DOHH2 (cell line): ENCODE data around the gene CCDC83.

Experiments used
- EZH2phosphoT487 ChIP-seq: fragments of 200-600 bp; sonication (generic); IDR thresholded peaks from 2 replicates; pipeline ENCODE4 v1.6.1; 2017; ENCODE audit warnings: borderline replicate concordance, mild to moderate bottlenecking, antibody characterized with exemption, low read length, moderate library complexity, mixed read lengths
- TF ChIP-seq, protein P1 (sequence below): fragments of 200-600 bp; sonication (generic); IDR thresholded peaks from one replicate; pipeline ENCODE4 v1.5.1; 2014; ENCODE audit warnings: antibody characterized with exemption, mild to moderate bottlenecking, low read depth, low read length; ENCODE audit not compliant: poor library complexity, severe bottlenecking

DNA sequence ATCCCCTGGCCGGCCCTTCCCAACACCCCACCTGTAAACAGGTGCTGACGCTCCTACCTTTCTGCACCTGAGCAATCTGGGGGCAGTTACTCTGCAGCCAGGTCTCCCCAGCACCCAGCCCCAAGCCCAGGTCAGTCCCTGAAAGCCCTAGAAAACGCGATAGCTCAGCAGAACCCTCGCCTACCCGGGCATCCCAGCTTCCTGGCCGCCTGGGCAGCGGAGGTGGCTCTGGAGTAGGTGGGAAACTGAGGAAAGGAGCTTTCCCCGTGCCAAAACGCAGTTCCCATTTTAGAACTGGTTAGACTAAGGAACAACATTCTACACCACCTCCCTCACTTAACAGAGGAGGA, 44.7 kb upstream of the CCDC83 start:
- TF ChIP-seq, protein P1, sequence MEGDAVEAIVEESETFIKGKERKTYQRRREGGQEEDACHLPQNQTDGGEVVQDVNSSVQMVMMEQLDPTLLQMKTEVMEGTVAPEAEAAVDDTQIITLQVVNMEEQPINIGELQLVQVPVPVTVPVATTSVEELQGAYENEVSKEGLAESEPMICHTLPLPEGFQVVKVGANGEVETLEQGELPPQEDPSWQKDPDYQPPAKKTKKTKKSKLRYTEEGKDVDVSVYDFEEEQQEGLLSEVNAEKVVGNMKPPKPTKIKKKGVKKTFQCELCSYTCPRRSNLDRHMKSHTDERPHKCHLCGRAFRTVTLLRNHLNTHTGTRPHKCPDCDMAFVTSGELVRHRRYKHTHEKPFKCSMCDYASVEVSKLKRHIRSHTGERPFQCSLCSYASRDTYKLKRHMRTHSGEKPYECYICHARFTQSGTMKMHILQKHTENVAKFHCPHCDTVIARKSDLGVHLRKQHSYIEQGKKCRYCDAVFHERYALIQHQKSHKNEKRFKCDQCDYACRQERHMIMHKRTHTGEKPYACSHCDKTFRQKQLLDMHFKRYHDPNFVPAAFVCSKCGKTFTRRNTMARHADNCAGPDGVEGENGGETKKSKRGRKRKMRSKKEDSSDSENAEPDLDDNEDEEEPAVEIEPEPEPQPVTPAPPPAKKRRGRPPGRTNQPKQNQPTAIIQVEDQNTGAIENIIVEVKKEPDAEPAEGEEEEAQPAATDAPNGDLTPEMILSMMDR: no peak
- TF ChIP-seq EZH2phosphoT487: no peak
